GM21390 (cell line): Measurements from ENCODE around the gene GNS.
"Not testable (repeated sequence)": the region's sequence is repeated elsewhere in the genome, so short reads cannot be mapped to it uniquely, and the experiment has no call there.

Experiments
- ATAC-seq: cut with Tn5 transposase; IDR thresholded peaks from one replicate; pipeline ENCODE4 v1.9.1; 2021; ENCODE audit not compliant: unreplicated experiment

GNS gene

GRCh38 chr12:64780132-64780530 is 20.9 kb upstream of the GNS start:
- peak; percentile 5 for ATAC-seq

DNA sequence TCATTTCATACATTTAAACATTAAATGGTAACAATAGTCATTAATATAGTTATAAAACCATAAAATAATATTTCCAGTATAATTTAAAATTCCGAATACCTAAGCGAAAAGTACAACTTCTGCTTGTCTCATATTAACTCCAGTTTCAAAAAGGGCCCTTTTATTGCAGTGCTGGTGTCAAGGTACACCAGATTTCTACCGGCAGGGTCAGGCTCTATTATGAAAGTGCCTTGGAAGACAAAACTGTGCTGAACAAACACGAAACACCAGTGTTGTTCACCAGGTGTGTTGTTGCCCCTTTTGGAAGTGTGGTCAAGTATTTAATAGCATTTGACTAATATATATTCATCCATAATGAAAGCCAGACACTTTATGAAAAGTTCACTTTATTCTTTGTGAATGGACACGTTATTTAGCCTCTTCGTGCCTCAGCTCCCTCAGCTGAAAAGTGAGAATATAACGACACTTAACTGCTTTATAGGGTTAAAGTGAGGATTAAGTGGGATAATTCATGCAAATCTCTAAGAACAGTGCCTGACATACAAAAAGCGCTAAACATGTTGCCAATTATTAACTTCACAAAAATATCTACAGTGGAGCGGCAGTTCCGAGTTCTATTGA is 20.3 kb upstream of the GNS start:
- ATAC-seq, result no peak

- ATAC-seq, result not testable (repeated sequence)
These were observed 16.0 kb upstream of the GNS start for GRCh38 chr12:64775147-64775736.

- ATAC-seq, result no peak
These were observed 14.2 kb upstream of the GNS start for GRCh38 chr12:64773386-64773785.

- ATAC-seq, result no peak
These were observed 8.3 kb upstream of the GNS start for GRCh38 chr12:64767495-64767894.

- no peak for ATAC-seq
These were observed 1.8 kb upstream of the GNS start for GRCh38 chr12:64760808-64761573.

DNA sequence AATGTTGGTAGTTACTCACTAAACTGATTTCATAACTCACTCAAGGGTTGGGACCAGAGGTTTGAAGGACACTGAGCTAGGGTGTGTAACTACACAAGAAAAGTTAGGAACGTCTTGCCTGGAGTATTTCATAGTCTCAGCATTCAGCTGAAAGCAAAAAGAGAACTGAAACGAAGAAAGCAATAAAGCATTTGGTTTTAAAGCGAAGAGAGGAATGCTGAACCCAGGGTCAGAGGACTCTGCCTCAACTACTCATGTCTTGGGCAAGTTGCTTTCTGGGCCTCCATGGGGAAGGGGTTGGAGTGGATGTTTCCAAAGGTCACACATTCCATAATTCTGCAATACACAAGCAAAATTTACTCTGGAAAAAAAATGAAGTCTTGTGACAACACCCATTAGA is 1.4 kb downstream of the GNS start:
- no peak for ATAC-seq

DNA sequence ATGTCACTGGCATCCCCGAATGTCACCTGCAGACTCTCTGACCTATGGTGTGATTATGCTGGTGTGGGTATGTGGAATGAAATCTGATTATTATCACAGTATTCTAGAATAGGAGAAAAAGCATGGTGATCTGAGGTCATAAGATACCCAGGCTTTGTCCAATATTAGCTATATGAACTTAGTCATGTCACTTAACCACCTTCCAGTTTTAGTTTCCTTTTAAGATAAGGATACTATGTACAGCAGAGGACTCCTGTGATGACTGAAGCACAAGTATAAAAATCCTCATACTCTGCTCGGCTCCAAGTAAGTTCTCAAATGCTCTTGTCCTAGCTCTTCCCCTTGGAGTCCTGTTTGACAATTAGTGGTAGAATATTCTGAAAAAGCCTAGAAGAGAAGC is 2.8 kb downstream of the GNS start:
- peak; percentile 40 for ATAC-seq

GRCh38 chr12:64753427-64753826 is 5.8 kb downstream of the GNS start:
- ATAC-seq, result no peak

- ATAC-seq, result no peak
These were observed 6.4 kb downstream of the GNS start for GRCh38 chr12:64752833-64753238.

GRCh38 chr12:64752032-64752431 is 7.2 kb downstream of the GNS start:
- ATAC-seq, result no peak

DNA sequence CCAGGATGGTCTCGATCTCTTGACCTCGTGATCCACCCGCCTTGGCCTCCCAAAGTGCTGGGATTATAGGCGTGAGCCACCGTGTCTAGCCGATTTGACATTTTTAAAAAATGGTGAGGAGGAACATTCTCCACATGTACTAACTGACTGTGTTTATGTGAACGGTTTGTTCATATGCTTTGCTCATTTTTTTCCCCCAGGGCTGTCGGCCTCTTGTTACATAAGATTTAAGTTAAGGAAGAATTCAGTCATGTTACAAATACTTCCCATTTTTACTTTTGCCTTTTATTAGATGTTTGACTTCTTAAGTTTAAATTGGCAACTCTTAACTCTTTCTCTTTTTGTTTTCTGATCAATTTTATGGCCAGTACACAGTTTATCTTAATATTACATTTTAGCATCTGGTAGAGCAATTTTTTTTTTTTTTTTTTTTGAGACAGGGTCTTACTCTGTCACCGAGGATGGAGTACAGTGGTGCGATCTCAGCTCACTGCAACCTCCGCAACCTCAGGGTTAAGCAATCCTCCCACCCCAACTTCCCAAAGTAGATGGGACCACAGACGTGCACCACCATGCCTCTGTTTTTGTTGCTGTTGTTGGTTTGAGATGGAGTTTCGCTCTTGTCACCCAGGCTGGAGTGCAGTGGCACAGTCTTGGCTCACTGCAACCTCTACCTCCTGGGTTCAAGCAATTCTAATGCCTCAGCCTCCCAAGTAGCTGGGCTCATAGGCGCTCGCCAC is 9.6 kb downstream of the GNS start:
- ATAC-seq, result no peak

DNA sequence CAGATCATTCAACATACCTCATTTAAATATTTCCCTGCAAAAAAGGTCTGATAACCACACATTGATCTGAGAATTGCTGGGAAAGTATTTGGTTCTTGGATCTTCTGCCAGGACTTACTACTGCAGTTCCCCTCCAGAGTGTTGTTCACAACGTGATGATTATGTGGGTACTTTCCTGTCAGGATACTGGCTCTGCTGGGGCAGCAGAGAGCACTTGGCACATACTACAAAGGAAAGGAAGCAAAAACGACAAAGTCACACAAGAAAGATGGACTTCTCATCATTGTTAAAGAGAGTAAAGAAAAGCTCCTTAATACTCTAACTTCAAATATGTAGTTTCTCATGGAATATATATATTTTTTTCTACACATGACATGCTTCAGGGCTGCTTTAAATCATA is 11.5 kb downstream of the GNS start:
- ATAC-seq, result no peak

- no peak for ATAC-seq
These were observed 12.5 kb downstream of the GNS start for GRCh38 chr12:64746663-64747062.

DNA sequence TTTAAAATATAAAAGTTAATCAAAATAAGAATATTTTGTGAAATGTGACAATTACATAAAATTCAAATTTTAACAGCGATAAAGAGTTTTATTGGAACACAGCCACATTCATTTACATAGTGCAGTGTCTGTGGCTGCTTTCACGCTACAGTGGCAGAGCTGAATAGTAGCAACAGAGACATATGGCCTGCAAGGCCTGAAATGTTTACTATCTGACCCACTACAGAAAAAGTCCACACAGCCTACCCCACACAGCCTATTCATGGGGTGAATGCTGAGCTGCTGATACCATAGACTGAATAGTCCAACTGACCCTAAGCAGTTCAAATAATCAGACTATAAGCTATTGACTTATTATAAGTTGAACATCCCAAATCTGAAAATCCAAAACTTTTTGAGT is 13.2 kb downstream of the GNS start:
- no peak for ATAC-seq

DNA sequence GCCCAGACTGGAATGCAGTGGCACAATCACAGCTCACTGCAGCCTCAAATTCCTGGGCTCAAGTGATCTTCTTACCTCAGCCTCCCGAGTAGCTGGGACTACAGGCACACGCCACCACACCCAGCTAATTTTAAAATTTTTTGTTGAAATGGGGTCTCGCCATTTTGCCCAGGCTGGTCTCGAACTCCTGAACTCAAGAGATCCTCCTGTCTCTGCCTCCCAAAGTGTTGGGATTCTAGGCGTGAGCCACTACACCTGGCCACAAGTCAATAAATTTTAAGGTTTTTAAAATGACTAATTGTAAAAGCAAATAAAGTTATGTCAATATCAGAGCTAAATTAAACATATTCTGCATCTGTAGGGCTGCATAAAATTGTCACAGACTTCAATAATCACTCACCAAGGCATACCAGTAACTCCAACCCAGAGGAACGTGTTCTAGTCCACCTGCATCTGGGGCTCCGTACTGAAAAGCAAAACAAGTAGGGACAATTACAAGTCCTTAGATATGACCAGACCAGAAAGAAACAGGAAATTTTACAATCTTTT is 13.9 kb downstream of the GNS start:
- no peak for ATAC-seq

- no peak for ATAC-seq
These were observed 14.6 kb downstream of the GNS start for GRCh38 chr12:64744422-64745258.

DNA sequence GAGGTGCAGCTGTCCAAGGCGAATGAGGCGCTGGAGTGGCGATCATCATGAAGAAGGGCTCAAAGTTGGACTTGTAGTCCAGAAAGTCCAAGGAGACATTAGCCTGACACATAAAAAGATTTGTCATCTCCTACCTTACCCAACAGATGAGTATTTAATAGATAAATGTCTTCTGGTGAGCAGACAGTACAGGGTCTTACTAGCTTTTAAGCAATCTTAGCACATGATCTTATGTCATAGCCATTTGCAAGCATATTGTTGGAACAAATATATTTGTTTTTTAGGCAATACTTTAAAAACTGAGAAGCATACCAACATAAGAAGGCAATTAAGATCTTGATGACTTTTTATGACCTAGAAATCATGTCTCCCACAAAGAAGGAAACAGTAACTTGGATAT is 16.0 kb downstream of the GNS start:
- ATAC-seq, result no peak

DNA sequence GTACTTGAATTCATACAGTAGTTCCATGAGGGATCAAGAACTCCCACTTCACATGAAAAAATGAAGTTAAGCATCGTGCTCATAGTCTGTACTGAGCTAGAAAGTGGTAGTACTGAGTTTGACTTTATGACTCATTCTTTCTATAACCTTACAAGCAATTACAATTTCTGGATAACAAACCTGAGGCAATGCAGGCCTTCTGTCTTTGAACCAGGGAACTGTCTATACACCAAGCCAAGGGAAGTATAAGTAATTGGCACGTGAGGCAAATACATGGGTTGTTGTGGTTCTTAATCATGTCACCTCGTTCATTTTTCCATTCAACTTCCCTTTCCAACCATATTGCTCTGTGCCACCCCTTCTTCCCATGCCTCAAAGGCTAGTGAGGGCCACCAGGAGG is 16.8 kb downstream of the GNS start:
- ATAC-seq, result no peak

GRCh38 chr12:64740646-64741045 is 18.6 kb downstream of the GNS start:
- ATAC-seq, result no peak

DNA sequence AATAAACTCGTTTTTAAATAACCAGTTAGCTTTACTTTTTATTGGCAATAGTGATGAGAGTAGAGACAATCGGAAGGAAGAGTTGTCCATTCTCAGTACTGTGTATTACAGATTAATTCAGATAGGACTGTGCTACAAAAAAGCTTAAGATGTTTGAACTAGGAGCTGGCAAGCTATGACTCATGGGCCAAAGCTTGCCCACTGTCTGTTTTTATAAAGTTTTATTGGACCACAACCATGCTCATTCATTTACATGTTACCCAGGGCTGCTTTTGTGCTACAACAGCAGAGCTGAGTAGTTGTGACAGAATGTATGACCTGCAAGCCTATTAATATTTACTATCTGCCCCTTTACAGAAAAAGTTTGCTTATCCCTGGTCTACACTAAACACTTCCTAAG is 19.4 kb downstream of the GNS start:
- no peak for ATAC-seq
